Stimulated activated CD4-positive, alpha-beta T cell treated with anti-CD3 and anti-CD28 coated beads, TNF-alpha, amount 100 ng/mL, for 48 hours (primary cell): Measurements from ENCODE around the gene BAIAP2.
"Not testable (repeated sequence)": the region's sequence is repeated elsewhere in the genome, so short reads cannot be mapped to it uniquely, and the experiment has no call there.

ENCODE experiments used
- DNase-seq, 3 donors: peaks; one replicate each; pipeline ENCODE4 v3.0.0-alpha.2; 2020; ENCODE audit warnings: low read depth in 3 of 3

BAIAP2 gene

GRCh38 chr17:81138500-81138899 lies 103.5 kb downstream of the BAIAP2 start:
- DNase-seq, result no peak

GRCh38 chr17:81139428-81139827 lies 104.5 kb downstream of the BAIAP2 start:
- DNase-seq, result no peak

GRCh38 chr17:81140018-81140417 lies 105.1 kb downstream of the BAIAP2 start:
- no peak for DNase-seq

GRCh38 chr17:81140695-81141094 lies 105.7 kb downstream of the BAIAP2 start:
- DNase-seq, result no peak

- DNase-seq, result peak; percentile 28 to 46 (median 37)
These were observed 107.6 kb downstream of the BAIAP2 start for GRCh38 chr17:81142301-81143199.

GRCh38 chr17:81143200-81143527 lies 108.2 kb downstream of the BAIAP2 start:
- DNase-seq, result no peak

GRCh38 chr17:81143717-81144422 lies 108.9 kb downstream of the BAIAP2 start:
- no peak for DNase-seq

- DNase-seq, result no peak
These were observed 109.5 kb downstream of the BAIAP2 start for GRCh38 chr17:81144423-81144781.

- DNase-seq, result not testable (repeated sequence)
These were observed 111.3 kb downstream of the BAIAP2 start for GRCh38 chr17:81146208-81146607.

- no peak for DNase-seq
These were observed 112.8 kb downstream of the BAIAP2 start for GRCh38 chr17:81147701-81148100.

DNA sequence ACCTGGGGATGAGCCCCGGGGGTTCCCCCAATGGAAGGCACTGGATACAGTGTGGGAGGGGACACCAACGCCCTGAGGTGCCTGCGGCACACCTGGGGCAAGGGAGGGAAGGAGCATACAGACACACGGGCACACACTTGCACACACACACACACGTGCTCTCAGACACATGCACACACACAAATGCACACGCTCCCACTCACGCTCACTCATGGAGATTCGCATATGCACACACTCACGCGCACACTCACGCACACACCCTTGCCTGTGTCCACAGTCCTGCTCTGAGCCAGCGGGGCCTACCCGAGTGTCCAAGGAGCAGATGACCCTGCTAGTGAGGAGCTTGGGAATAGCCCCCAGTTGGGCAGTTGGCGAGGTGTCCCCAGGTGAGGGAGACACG lies 113.6 kb downstream of the BAIAP2 start:
- no peak for DNase-seq

DNA sequence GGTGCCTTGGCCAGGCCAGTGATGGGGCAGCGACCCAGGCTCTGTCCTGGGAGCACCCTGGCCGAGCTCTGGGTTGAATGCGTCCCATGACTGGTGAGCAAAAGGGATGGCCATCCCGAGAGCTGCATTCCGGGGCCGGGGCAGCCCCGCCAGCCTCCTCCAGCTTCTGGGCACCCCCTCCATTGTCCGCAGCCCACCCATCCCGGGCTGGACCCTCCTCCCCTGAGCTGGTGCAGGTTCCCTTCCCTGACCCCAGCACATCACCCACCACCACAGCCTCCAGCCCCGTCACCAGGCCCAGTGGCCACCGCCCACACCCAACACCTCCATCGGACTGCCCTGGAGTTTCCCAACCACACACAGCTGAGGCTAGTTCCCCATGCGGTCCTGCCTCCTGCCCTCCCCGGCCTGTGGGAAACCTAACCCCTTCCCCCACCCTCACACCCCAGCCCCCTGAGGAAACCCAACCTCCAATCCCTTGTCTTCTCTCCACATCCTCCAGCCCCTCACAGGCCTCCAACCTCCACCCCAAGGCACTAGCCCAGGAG lies 114.1 kb downstream of the BAIAP2 start:
- no peak for DNase-seq

GRCh38 chr17:81150377-81151077 lies 115.6 kb downstream of the BAIAP2 start:
- DNase-seq, result no peak

DNA sequence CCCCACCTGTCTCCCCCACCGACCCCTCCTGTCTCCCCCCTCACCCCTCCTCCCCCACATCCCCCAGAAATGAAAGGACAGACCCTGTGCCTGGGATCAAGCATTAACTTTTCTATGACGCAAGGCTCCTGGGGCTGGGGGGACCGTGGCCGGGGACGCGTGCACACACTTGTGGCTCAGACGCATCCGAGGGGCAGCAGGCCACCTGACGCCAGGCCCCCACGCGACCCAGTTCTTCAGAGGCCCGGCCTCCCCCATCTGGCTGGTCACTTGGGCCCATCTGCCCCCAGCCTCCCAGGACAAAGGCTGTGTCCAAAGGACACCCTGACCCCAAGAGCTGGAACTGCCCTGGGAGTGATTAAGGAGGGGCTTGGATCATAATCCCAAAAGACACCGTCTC lies 116.3 kb downstream of the BAIAP2 start:
- no peak for DNase-seq

GRCh38 chr17:81152288-81152828 lies 117.4 kb downstream of the BAIAP2 start:
- no peak for DNase-seq

DNA sequence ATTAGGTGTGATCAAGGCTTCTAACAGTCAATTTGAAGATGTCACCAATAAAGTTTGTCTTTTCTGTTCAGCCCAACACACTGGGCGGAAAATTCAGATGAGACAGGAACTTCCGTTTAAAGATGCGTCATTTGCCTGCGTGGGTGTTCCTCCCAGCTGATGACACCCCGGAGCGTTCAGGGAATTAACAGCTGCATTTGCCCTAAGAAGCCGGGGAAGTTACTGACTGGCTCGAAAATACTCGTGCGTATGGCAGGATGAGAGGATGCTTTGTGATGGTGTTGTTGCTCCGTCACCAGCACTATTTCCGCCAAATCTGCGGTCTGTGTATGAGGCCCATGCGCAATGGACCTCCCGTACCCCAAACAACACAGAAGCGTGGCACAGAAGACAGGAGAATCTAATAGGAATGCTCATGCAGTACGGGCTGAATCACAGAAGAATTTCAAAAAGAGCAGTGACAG lies 118.4 kb downstream of the BAIAP2 start:
- no peak for DNase-seq

- DNase-seq, result not testable (repeated sequence)
These were observed 119.1 kb downstream of the BAIAP2 start for GRCh38 chr17:81154016-81154415.

GRCh38 chr17:81154961-81155360 lies 120.0 kb downstream of the BAIAP2 start:
- no peak for DNase-seq

- DNase-seq, result no peak
These were observed 122.2 kb downstream of the BAIAP2 start for GRCh38 chr17:81156866-81157805.

DNA sequence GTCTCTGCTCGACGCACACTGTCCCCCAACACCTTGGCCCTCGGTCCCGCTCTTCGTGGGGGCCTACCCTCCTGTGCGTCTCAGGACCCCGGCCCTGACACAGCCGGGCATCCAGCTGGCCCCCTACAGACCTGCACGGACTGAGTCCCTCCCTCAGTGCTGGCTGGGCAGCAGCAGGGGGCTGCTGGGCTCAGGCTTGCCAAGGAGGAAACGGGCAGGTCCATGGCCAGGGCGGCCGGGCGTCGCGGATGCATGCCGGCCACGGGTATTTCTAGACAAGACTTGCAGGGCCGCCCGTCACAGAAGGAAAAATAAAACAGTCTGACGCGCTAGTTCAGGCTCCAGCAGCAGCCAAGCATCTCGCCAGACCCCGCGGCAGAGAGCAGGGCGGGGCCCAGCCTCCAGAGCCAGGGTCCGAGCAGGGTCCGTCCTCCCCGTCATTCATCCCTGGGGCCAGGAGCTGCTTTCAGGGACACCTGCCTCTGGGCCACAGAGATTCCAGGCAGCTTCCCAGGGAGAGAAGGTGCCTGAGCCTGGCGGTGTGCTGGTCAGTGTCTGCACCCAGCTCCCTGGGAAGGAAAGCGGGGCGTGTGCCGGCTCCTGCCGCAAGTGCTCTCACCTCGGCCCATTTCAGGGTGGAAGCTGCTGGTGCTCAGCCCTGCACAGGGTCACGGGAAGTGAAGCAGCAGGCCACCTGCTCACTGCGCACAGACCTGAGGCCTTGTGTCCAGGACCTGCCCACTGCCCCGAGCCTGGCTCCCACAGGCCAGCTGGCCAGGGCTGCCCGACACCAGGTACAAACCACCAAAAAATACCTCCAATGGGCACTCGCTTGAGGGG lies 123.1 kb downstream of the BAIAP2 start:
- DNase-seq, result no peak
